Measurements from ENCODE around the gene FTCDNL1.

GRCh38 chr2:199804831-199805230, 46.2 kb downstream of the FTCDNL1 start:
- TF ChIP-seq POLR2A (IDR thresholded peaks at IDR 0.05; ENCODE audit: low read depth, low read length) = no peak
- no peak for TF ChIP-seq POLR2AphosphoS5 (IDR thresholded peaks at IDR 0.05; ENCODE audit: low read depth, low read length)
- TF ChIP-seq TAF1 (IDR thresholded peaks at IDR 0.05; ENCODE audit: low read depth, low read length) = no peak
- TF ChIP-seq PAX5 (IDR thresholded peaks at IDR 0.05; ENCODE audit: insufficient read depth, low read length, severe bottlenecking) = no peak
